Measurements from ENCODE around the gene OR10K2. TPM values are rescaled to one million over a fixed set of nuclear protein-coding genes. Genes with fewer than 3 reads are reported as not detected.

OR10K2 gene
- total RNA-seq, 1 donor, result not detected

GRCh38 chr1:158371188-158371953 is 54.7 kb downstream of the OR10K2 start:
- H3K4me3 ChIP-seq (ENCODE audit: low read depth, low read length), result no peak overlapping the region
- TF ChIP-seq CTCF (IDR thresholded peaks at IDR 0.05; ENCODE audit: insufficient read depth, low read depth, low read length), result no peak

More at GRCh38 chr1:158371188-158371953, 54.7 kb downstream of the OR10K2 start:
- DNase-seq (ENCODE audit: low read depth), result no peak

Other genes with a start within 250 kb of the OR10K2 start
- gene CD1D, start 245.3 kb downstream of the OR10K2 start, total RNA-seq, result under 0.01 TPM in 2 replicates
- not detected in 2 replicates for gene CD1A, start 171.8 kb downstream of the OR10K2 start, total RNA-seq
- gene CD1C, start 136.3 kb downstream of the OR10K2 start, total RNA-seq, result not detected in 2 replicates
- not detected in 2 replicates for gene CD1B, start 94.7 kb downstream of the OR10K2 start, total RNA-seq
- gene CD1E, start 72.3 kb downstream of the OR10K2 start, total RNA-seq, result not detected in 2 replicates
- not detected in 2 replicates for gene OR10T2, start 26.8 kb downstream of the OR10K2 start, total RNA-seq
- not detected in 2 replicates for gene OR10K1, start 35.6 kb upstream of the OR10K2 start, total RNA-seq
- not detected in 2 replicates for gene OR10R2, start 46.0 kb upstream of the OR10K2 start, total RNA-seq
- gene OR6Y1, start 128.2 kb upstream of the OR10K2 start, total RNA-seq, result not detected in 2 replicates
- not detected in 2 replicates for gene OR6P1, start 144.3 kb upstream of the OR10K2 start, total RNA-seq
- gene OR10X1, start 153.7 kb upstream of the OR10K2 start, total RNA-seq, result not detected in 2 replicates
- not detected in 2 replicates for gene OR10Z1, start 179.0 kb upstream of the OR10K2 start, total RNA-seq

Data from fibroblast of villous mesenchyme (primary cell).